ENCODE results near the gene UNC5C.

GRCh38 chr4:95170176-95170575 is 378.6 kb downstream of the UNC5C start:
- no peak for TF ChIP-seq CTCF (optimal IDR thresholded peaks at IDR 0.05 in 1 of 3, IDR thresholded peaks at IDR 0.05 in 1 of 3, conservative IDR thresholded peaks at IDR 0.05 in 1 of 3; ENCODE audit: extremely low read depth in 1 of 3, insufficient read depth in 2 of 3, low read length in 3 of 3)
- no peak for TF ChIP-seq EZH2 (IDR thresholded peaks at IDR 0.05; ENCODE audit: low read length)

Data from keratinocyte (primary cell).